EH (cell line): Measurements from ENCODE around the gene ROBO1.
"Not testable (repeated sequence)": the region's sequence is repeated elsewhere in the genome, so short reads cannot be mapped to it uniquely, and the experiment has no call there.

ENCODE experiments used
- DNase-seq: peaks from one replicate; pipeline ENCODE4 v3.0.0-alpha.2; 2015; ENCODE audit warnings: low read depth

ROBO1 gene

GRCh38 chr3:78689378-78689777, 1078.4 kb downstream of the ROBO1 start:
- no peak for DNase-seq

- DNase-seq: no peak
These were observed 1080.3 kb downstream of the ROBO1 start for GRCh38 chr3:78687520-78687919.

GRCh38 chr3:78683284-78683683, 1084.5 kb downstream of the ROBO1 start:
- no peak for DNase-seq

GRCh38 chr3:78675119-78675805, 1092.5 kb downstream of the ROBO1 start:
- DNase-seq: not testable (repeated sequence)

GRCh38 chr3:78670746-78671145, 1097.1 kb downstream of the ROBO1 start:
- no peak for DNase-seq

- no peak for DNase-seq
These were observed 1097.7 kb downstream of the ROBO1 start for GRCh38 chr3:78670094-78670493.

- DNase-seq: no peak
These were observed 1099.5 kb downstream of the ROBO1 start for GRCh38 chr3:78668302-78668701.

- peak; percentile 72 for DNase-seq
These were observed 1101.4 kb downstream of the ROBO1 start for GRCh38 chr3:78666470-78666800.

GRCh38 chr3:78665776-78666469, 1101.9 kb downstream of the ROBO1 start:
- DNase-seq: no peak

GRCh38 chr3:78665101-78665500, 1102.7 kb downstream of the ROBO1 start:
- no peak for DNase-seq

- no peak for DNase-seq
These were observed 1106.8 kb downstream of the ROBO1 start for GRCh38 chr3:78660957-78661356.

GRCh38 chr3:78659386-78659987, 1108.3 kb downstream of the ROBO1 start:
- peak; percentile 56 for DNase-seq

- peak; percentile 54 for DNase-seq
These were observed 1120.1 kb downstream of the ROBO1 start for GRCh38 chr3:78647726-78648125.

- DNase-seq: peak; percentile 75
These were observed 1122.0 kb downstream of the ROBO1 start for GRCh38 chr3:78645628-78646310.

GRCh38 chr3:78644847-78645246, 1123.0 kb downstream of the ROBO1 start:
- DNase-seq: no peak

GRCh38 chr3:78642226-78643035, 1125.4 kb downstream of the ROBO1 start:
- DNase-seq: no peak

- no peak for DNase-seq
These were observed 1126.1 kb downstream of the ROBO1 start for GRCh38 chr3:78641703-78642102.

GRCh38 chr3:78634316-78634715, 1133.5 kb downstream of the ROBO1 start:
- DNase-seq: no peak

GRCh38 chr3:78633626-78634025, 1134.2 kb downstream of the ROBO1 start:
- peak; percentile 24 for DNase-seq

GRCh38 chr3:78632925-78633553, 1134.8 kb downstream of the ROBO1 start:
- DNase-seq: no peak

GRCh38 chr3:78629544-78629943, 1138.3 kb downstream of the ROBO1 start:
- no peak for DNase-seq
